ENCODE results near the gene PSMD2.
"Not testable (repeated sequence)": the region's sequence is repeated elsewhere in the genome, so short reads cannot be mapped to it uniquely, and the experiment has no call there.

PSMD2 gene

GRCh38 chr3:184298759-184299487 is at the start of gene PSMD2:
Gene PSMD2 (plus strand): TSS chr3:184299241. CDS start chr3:184299267, 26 bp downstream.
- DNase-seq (ENCODE audit: low read depth): peak; percentile 97

GRCh38 chr3:184249412-184250166 is 49.5 kb upstream of the PSMD2 start, which contains the start of gene EEF1AKMT4:
Gene EEF1AKMT4 (plus strand): TSS chr3:184249672. CDS start chr3:184249695, 23 bp downstream.
- peak; percentile 92 for DNase-seq (ENCODE audit: low read depth)

- peak; percentile 85 for DNase-seq (ENCODE audit: low read depth)
Observed at GRCh38 chr3:184250167-184250828, 48.7 kb upstream of the PSMD2 start.

GRCh38 chr3:184255291-184256039 is 43.6 kb upstream of the PSMD2 start:
- no peak for DNase-seq (ENCODE audit: low read depth)

DNA sequence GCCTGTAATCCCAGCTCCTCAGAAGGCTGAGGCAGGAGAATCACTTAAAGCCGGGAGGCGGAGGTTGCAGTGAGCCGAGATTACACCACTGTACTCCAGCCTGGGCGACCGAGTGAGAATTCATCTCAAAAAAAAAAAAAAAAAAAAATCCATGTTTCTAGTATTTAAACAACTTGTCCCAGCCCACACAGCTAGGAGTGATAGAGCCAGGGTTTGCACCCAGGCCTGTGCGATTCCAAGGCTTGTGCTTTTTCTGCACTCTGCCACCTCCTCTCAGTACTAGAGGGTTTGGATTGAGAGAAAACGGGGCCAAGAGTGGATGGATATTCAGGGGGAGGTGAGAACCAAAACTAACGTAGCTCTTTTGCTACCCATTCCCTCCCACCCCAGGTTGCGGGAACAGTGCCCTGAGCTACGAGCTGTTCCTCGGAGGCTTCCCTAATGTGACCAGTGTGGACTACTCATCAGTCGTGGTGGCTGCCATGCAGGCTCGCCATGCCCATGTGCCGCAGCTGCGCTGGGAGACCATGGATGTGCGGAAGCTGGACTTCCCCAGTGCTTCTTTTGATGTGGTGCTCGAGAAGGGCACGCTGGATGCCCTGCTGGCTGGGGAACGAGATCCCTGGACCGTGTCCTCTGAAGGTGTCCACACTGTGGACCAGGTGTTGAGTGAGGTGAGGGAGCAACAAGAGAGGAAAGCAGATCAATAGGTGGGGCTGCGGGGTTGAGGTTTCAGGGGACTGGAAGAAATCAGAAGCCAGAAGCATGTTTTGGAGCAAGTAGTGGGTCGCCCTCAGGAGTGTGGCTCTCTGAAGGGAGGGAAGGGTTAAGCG is 41.7 kb upstream of the PSMD2 start:
- no peak for DNase-seq (ENCODE audit: low read depth)

DNA sequence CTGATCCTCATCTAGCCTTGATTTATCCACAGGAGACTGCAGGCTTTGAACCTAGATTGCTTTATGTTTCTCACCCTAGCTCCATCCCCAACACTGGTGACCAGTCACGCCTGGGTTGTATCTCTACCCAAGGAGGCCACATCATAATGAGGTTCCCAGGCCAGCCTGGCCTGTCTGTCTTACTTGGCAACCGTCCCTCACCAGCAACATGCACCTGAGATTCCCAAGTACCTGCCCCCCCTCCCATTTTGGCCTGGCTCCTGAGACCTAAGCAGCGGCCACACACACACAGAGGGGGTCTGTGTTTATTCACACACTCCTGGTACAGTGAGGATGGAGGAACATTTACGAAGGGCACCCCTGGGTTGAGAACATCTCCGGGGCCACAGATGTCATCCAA is 40.1 kb upstream of the PSMD2 start:
- no peak for DNase-seq (ENCODE audit: low read depth)

GRCh38 chr3:184259396-184259877 is 39.6 kb upstream of the PSMD2 start:
- DNase-seq (ENCODE audit: low read depth): no peak

DNA sequence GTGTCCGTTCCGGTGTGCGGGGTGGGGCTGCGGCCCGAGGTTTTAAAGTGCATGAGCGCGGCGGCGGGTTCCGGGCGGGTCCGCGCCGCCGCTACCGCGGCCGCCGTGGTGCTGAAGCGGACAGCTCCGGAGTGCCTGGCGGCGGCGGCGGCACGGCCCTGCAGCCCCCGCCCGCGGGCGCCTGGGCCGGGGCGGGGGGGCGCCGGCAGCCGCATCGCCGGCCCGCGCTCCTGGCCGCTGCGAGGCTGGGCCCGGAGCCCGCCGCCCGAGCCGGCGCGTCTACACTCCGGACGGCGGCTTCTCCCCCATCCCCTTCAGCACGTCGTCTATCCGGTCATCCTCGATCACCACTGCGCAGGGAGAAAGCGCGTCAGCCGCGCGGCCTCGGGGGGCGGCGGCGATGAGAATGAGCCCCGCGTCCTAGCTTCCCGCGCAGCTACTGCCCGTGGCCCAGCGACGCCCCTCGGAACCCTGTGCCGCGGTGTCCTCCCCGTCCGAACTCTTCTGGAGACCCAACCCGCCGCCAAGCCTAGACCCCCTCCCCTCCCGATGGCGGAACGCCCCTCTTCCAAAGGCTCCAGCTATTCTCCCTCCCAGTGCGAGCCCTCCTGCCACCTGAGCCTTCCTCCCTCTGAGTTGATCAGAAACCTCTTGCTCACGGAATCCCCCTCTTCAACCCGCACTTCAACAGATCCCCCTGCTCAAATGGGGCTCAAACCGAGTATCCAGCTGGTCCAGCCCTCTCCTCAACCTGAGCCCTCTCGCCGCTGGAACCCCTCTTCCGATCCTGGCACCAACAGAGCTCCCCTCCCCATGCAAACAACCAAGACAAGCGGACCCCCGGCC is 38.9 kb upstream of the PSMD2 start:
- no peak for DNase-seq (ENCODE audit: low read depth)

GRCh38 chr3:184260724-184261269 is 38.2 kb upstream of the PSMD2 start:
- DNase-seq (ENCODE audit: low read depth): no peak

GRCh38 chr3:184261270-184261853 is 37.7 kb upstream of the PSMD2 start, which contains the start of gene CAMK2N2:
Gene CAMK2N2 (minus strand): TSS chr3:184261553. CDS start chr3:184261285, 268 bp downstream.
- no peak for DNase-seq (ENCODE audit: low read depth)

GRCh38 chr3:184261854-184262763 is 36.9 kb upstream of the PSMD2 start:
- DNase-seq (ENCODE audit: low read depth): no peak

DNA sequence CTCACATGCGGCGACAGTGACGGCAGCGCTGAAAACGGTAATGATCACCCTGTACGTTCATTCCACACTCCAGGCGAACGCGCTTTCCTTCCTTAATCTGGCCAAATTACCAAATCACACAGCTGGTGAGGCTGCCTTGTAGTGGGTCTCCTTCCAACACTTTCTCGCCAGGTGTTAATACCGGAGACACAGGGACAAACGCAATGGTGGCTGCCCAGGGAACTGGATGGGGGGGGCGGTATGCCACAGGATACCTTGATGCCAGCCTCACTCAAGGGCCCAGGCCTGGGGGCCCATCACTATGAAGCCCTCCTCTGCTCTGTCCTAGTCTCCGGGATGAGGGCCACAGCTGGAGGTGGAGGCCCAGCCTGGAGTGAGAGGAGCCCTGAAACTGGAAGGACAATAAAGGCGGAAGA is 36.3 kb upstream of the PSMD2 start:
- DNase-seq (ENCODE audit: low read depth): no peak

DNA sequence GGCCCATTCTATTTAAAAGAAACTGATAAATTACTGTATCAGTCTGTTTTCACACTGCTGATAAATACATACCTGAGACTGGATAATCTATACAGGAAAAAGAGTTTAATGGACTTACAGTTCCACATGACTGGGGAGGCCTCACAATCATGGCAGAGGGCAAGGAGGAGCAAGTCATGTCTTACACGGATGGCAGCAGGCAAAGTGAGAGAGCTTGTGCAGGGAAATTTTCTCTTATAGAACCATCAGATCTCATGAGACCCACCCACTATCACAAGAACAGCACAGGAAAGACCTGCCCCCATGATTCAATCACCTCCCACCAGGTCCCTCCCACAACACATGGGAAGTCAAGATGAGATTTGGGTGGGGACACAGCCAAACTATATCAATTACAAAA is 31.8 kb upstream of the PSMD2 start:
- not testable (repeated sequence) for DNase-seq (ENCODE audit: low read depth)

GRCh38 chr3:184272269-184272668 is 26.8 kb upstream of the PSMD2 start:
- DNase-seq (ENCODE audit: low read depth): no peak

GRCh38 chr3:184275381-184275701 is 23.7 kb upstream of the PSMD2 start:
- no peak for DNase-seq (ENCODE audit: low read depth)

GRCh38 chr3:184275961-184276910 is 22.8 kb upstream of the PSMD2 start, which contains the start of gene ECE2:
Gene ECE2 (plus strand): TSS chr3:184276022. CDS start chr3:184276154, 132 bp downstream.
- DNase-seq (ENCODE audit: low read depth): no peak

DNA sequence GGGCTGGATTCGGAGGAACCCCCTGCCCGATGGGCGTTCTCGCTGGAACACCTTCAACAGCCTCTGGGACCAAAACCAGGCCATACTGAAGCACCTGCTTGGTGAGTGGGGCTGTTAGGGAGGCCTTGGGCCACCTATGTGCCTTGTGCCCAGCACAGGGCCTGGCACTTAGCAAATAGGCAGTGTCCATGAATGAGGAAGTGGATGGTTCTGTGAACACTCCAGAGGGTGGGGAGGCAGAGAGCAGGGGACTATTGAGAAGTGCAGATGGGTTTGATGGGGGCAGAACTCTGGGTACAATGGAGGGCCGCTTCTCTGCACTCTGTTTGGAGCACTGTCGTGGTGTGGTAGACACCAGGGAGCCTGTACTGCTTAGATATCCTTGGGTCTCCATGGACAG is 21.7 kb upstream of the PSMD2 start:
- no peak for DNase-seq (ENCODE audit: low read depth)

All from stimulated activated CD8-positive, alpha-beta memory T cell treated with anti-CD3 and anti-CD28 coated beads, Interleukin-4, amount 100 ng/mL, for 24 hours (primary cell).